Measurements from ENCODE around the gene PYGB. TPM values are rescaled to one million over a fixed set of nuclear protein-coding genes. Genes with fewer than 3 reads are reported as not detected.
A peak's percentile ranks its signal among the peaks of the same experiment; 100 is the strongest.

PYGB gene
- total RNA-seq, 1 experiment from 2014 or later: 220 TPM

GRCh38 chr20:25227317-25227831 lies 20.5 kb upstream of the PYGB start:
- H3K27ac ChIP-seq (ENCODE audit: low read length): peak overlapping the region; percentile 92
- POLR2A ChIA-PET: interaction anchor here (1.3 kb wide), 1 partner anchor 20 kb away, joined by 4 read pairs; the partner anchor contains the start of gene PYGB
- no peaks in the 10 kb centered on the region for H3K27me3 ChIP-seq (ENCODE audit: control insufficient read depth, insufficient read depth, low read length)
- no peaks in the 10 kb centered on the region for H3K9me3 ChIP-seq (ENCODE audit: control insufficient read depth, insufficient read depth, low read depth, low read length)
- peaks cover 72% of the 10 kb centered on the region for H3K4me1 ChIP-seq (ENCODE audit: control insufficient read depth, insufficient read depth, low read length)
- ATAC-seq (peak; percentile 32), DNase-seq (ENCODE audit: low read depth, low spot score) (peak; percentile 76)
- in situ Hi-C loops (cut with HindIII; ENCODE audit: low pct_unique_long_range_greater_than_20kb, low sequenced_read_pairs): no loop called here
- no peak overlapping the region for H3K4me3 ChIP-seq (ENCODE audit: low read depth in 2 of 2, low read length in 2 of 2)
- peak; percentile 64 for TF ChIP-seq POLR2AphosphoS5 (IDR thresholded peaks at IDR 0.05; ENCODE audit: low read depth, low read length)
- TF ChIP-seq TCF7L2 (IDR thresholded peaks at IDR 0.05; ENCODE audit: low read depth, low read length): no peak
- H3K36me3 ChIP-seq (ENCODE audit: control insufficient read depth, insufficient read depth, low read length): no peaks in the 10 kb centered on the region
- CTCF ChIA-PET: interaction anchor here (0.6 kb wide), 1 partner anchor 48 kb away, joined by 3 read pairs; no protein-coding TSS in a partner anchor
- intact Hi-C loops (cut with micrococcal nuclease; ENCODE audit: unreplicated experiment): no loop called here
- BruUV-seq (replicated peaks): no TSS peak

DNA sequence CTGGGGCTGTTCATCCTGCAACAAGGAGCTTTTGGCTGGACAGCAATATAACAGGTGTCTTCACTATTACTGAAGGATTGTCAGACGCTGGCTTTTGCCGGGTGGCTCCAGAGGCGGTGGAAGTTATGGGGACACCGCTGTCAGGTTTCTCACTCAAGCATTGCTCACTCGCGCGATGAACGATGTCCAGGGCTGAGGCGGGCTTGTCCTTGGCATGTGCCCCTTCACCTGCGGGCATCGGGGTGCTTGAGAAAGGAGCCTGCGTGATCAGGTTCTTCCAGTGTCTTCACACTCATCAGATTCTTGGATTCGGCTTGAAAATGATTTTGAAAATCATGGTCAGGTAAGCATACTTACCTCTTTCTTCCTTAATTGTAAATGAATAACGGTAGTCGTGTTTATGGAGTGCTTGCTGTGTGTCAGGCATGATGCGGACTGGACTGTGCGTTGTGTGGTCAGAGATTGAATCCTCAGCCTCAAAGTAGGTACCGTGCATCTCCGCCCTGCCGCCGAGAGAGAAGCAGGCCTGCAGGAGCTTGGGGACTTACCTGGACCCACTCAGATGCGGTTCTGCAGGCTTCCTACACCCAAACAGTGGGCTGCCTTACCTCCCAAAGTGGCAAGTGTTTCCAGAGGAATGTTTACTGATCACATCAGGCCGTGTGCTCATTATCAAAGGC lies 18.3 kb upstream of the PYGB start:
- no peak for DNase-seq (ENCODE audit: low read depth, low spot score)
- in situ Hi-C loops (cut with HindIII; ENCODE audit: low pct_unique_long_range_greater_than_20kb, low sequenced_read_pairs) (no loop called here), intact Hi-C loops (cut with micrococcal nuclease; ENCODE audit: unreplicated experiment) (no loop called here)
- Histone ChIP-seq H3K36me3 (ENCODE audit: control insufficient read depth, insufficient read depth, low read length) (no peaks in the 10 kb centered on the region), H3K9me3 (ENCODE audit: control insufficient read depth, insufficient read depth, low read depth, low read length) (no peaks in the 10 kb centered on the region), H3K4me1 (ENCODE audit: control insufficient read depth, insufficient read depth, low read length) (peaks cover 74% of the 10 kb centered on the region), H3K4me3 (ENCODE audit: low read depth in 2 of 2, low read length in 2 of 2) (no peak overlapping the region), H3K27ac (ENCODE audit: low read length) (peak overlapping the region; percentile 92), H3K27me3 (ENCODE audit: control insufficient read depth, insufficient read depth, low read length) (no peaks in the 10 kb centered on the region)
- POLR2A ChIA-PET: interaction anchor here (1.2 kb wide), 1 partner anchor 18 kb away, joined by 4 read pairs; no protein-coding TSS in a partner anchor
- ATAC-seq: peak; percentile 4; the same call in 1 of the 2 replicates
- BruUV-seq (replicated peaks): no TSS peak
- TF ChIP-seq REST (IDR thresholded peaks at IDR 0.05; ENCODE audit: insufficient read depth in 1 of 2, low read depth in 2 of 2, low read length in 1 of 2) (no peak), SIN3A (IDR thresholded peaks at IDR 0.05; ENCODE audit: borderline replicate concordance, insufficient read depth, low read depth, low read length) (no peak), POLR2AphosphoS5 (IDR thresholded peaks at IDR 0.05; ENCODE audit: low read depth, low read length) (no peak), TCF7L2 (IDR thresholded peaks at IDR 0.05; ENCODE audit: low read depth, low read length) (no peak), CTCF (IDR thresholded peaks at IDR 0.05) (no peak)
- CTCF ChIA-PET: interaction anchor here (0.7 kb wide), 1 partner anchor 1724 kb away, joined by 4 read pairs; no protein-coding TSS in a partner anchor

All from Panc1 (cell line).